GM13976 (cell line): ENCODE results near the gene RBM33.

Experiments
- DNase-seq: peaks from one replicate; pipeline ENCODE4 v3.0.0; 2012; ENCODE audit warnings: low spot score
- in situ Hi-C: fragments of 300-500 bp; cut with MboI; formaldehyde crosslinking; loops from one replicate; pipeline ENCODE4 v1.12.0; 2022; ENCODE audit warnings: low sequenced_read_pairs, mixed read lengths, inconsistent platforms; ENCODE audit not compliant: unreplicated experiment
- TF ChIP-seq, protein P1 (sequence below): IDR thresholded peaks from 2 replicates; pipeline ENCODE4 v1.5.1; 2012; ENCODE audit warnings: borderline replicate concordance, mild to moderate bottlenecking; ENCODE audit not compliant: insufficient read depth; ENCODE audit errors: extremely low read depth, missing control alignments, control extremely low read depth

The RBM33 gene

DNA sequence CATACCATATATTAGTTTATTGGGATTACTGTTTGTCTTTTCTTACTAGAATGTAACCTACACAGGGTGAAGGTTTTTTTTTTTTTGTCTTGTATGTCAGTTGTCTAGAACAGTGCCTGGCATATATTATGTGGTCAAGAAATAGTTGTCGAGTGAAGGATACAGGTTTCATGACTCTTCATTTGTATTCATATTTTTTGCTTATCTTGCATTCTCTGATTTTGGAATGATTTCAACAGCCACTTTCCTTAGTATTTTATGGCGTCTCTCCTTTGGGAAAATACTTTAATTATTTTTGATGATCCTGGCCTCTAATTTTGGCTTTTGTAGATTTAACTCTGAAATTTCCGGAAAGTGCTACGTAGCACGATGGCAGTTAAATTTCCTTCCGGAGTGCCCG, 12.4 kb downstream of the RBM33 start:
- in situ Hi-C loops, result no loop called here
- DNase-seq, result no peak
- TF ChIP-seq, protein P1, sequence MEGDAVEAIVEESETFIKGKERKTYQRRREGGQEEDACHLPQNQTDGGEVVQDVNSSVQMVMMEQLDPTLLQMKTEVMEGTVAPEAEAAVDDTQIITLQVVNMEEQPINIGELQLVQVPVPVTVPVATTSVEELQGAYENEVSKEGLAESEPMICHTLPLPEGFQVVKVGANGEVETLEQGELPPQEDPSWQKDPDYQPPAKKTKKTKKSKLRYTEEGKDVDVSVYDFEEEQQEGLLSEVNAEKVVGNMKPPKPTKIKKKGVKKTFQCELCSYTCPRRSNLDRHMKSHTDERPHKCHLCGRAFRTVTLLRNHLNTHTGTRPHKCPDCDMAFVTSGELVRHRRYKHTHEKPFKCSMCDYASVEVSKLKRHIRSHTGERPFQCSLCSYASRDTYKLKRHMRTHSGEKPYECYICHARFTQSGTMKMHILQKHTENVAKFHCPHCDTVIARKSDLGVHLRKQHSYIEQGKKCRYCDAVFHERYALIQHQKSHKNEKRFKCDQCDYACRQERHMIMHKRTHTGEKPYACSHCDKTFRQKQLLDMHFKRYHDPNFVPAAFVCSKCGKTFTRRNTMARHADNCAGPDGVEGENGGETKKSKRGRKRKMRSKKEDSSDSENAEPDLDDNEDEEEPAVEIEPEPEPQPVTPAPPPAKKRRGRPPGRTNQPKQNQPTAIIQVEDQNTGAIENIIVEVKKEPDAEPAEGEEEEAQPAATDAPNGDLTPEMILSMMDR, result no peak

DNA sequence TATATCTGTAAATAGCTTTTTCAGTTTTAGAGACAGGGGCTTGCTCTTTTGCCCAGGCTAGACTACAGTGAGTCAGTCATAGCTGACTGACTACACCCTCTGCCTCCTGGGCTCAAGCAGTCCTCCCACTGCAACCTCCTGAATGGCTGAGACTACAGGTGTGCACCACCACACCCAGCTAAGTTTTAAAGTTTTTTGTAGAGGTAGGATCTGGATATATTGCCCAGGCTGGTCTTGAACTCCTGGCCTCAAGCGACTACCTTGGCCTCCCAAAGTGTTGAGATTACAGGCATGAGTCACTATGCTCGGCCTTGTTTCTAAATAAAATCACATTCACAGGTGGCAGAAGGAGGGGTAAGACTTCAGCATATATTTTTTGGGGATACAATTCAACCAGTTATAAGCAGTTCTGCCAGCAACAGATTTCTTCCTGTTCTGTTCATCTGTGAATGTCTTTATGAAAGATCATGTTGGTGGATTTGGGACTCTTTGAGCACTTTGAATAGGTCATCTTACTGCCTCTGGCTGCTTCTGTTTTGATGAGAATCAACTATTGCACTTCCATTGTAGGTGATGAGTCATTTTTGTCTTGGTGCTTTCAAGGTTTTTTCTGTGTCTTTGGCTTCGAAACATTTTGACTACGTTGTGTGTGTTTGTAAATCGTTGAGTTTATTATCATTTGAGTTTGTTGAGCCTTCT, 15.7 kb downstream of the RBM33 start:
- TF ChIP-seq, protein P1, result no peak
- in situ Hi-C loops, result no loop called here
- peak; percentile 75 for DNase-seq

DNA sequence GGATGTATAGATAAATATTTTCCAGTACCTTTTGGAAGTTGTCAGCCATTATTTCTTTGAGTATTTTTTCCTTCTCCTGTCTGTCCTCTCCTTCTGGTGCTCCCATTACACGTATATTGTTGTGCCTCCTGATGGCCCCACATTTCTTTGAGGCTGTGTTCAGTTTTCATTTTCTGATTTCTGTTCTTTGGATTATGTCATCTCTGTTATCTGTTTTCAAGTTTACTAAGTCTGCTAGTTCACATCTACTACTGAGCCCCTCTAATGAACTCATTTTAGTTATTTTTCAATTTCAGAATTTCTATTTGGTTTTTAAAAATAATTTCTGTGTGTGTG, 16.3 kb downstream of the RBM33 start:
- TF ChIP-seq, protein P1, result no peak
- DNase-seq, result peak; percentile 63
- in situ Hi-C loops, result no loop called here

DNA sequence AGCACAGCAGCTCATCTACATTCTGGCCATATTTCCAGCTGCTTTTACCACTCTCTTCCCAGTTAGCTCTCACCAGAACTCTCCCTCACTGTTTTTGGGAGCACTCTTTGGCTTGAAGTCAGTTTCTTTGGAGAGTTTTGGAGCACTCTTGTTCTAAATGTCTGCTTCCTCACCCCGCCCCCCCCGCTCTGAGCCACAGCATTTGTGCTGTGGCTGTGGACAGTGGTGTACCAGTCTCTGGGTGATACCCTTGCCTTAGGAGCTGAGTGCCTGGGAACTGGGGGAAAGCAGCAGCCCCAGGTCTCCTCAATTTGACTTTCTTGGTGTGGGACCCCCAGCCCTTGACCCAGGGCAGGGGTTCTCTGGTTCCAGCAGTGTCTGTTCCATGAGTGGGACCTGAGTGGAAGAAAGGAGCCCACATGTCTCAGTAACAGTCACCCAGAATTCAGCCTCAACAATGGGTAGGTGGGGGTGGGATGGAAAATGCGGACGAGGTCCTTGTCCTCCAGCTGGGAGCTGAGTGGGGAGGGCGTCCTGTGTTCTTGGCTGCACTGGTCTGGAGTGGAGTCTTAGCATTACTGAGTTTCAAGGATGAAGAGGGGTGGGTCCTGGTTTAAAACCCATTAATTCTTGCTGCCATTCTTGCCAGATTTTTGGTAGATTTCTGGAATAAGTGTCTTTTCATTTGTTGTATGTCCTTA, 18.0 kb downstream of the RBM33 start:
- DNase-seq, result no peak
- in situ Hi-C loops, result no loop called here
- TF ChIP-seq, protein P1, result no peak

DNA sequence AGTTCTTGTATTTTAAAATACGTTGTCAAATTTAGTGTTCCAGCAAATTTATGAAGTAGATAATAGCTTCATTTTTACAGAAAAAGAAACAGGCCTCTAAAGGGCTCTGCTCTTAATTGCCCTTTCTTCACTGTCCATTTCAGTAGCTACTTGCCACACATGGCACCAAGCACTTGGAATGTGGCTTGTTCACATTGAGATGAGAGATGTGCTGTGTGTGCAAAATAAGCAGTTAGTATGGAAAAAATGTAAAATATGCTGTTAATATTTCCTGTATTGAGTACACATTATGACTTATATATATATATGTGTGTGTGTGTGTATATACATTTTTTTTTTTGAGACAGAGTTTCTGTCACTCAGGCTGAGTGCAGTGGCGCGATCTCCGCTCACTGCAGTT, 19.5 kb downstream of the RBM33 start:
- no peak for DNase-seq
- TF ChIP-seq, protein P1, result no peak
- in situ Hi-C loops, result no loop called here

DNA sequence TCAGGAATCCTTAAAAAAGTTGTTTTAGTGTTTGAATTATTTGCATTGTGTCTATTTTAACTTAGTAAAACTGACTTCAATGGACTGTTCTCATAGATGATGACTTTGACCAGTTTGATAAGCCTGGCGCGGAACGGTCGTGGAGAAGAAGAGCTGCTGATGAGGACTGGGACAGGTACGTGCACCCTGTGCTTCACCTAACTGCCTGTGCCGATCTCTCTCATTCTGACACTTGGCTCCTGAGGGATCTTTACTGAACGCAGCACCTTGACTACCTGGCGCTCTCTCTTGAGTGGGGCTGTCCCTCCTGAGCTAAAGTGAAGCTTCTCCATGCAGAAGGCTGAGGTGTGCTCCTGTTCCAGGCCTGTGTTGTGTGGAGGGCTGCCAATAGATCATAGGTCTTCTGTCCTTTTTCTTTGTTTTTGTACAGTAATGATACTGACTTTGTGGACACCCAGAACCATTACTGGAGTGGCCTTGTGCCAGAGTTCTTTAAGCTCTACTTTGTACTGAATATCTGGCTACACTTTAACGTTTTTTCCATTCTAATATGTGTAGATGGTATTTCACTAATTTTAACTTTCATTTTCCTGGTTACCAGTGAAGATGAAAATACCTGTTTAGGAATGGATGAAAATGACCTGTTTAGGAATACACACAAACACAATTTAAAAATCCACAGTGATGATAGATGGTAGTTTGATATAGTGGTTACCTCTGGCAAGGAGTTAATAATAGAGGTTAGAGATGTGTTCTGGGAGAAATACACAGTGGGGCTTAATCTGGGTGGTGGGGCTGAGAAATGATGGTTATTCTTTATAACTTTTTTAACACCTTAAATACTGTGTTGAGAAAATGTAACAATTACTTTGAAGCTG, 20.9 kb downstream of the RBM33 start:
- DNase-seq, result no peak
- TF ChIP-seq, protein P1, result no peak
- in situ Hi-C loops, result no loop called here
